ENCODE measurements around the gene HNF4A. TPM values are rescaled to one million over a fixed set of nuclear protein-coding genes. Genes with fewer than 3 reads are reported as not detected.

The HNF4A gene
- total RNA-seq, 2 donors from 2014 or later = 0.78 TPM; not detected in 1

DNA sequence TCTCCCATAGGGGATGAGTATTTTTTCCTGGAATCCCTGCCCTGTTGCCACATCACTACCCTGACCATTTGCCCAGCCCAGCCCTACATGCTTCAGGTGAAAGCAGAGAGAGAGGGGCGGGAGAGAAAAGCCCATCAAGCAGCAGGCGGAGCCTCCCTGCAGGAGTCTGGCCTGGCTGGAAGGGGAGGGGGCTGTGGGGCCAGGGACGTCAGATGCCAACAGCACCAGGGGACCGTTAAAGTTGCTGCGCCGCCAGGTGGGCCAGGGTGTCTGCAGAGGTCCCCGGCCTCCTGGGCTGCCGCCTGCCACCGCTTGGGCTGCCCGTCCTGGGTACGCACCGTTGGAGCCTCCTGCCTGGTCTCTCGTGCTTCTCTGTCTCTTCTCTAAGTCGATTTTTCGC, 19.4 kb upstream of the HNF4A start:
- Histone ChIP-seq H3K27ac (no peak overlapping the region), H3K4me1 (ENCODE audit: control insufficient read depth in 1 of 2, low read depth in 2 of 2) (no peaks in the 10 kb centered on the region), H3K4me3 (no peak overlapping the region), H3K9me3 (no peaks in the 10 kb centered on the region), H3K36me3 (no peaks in the 10 kb centered on the region), H3K27me3 (replicated peaks; ENCODE audit: insufficient read depth) (no peaks in the 10 kb centered on the region)
- TF ChIP-seq, protein P1, sequence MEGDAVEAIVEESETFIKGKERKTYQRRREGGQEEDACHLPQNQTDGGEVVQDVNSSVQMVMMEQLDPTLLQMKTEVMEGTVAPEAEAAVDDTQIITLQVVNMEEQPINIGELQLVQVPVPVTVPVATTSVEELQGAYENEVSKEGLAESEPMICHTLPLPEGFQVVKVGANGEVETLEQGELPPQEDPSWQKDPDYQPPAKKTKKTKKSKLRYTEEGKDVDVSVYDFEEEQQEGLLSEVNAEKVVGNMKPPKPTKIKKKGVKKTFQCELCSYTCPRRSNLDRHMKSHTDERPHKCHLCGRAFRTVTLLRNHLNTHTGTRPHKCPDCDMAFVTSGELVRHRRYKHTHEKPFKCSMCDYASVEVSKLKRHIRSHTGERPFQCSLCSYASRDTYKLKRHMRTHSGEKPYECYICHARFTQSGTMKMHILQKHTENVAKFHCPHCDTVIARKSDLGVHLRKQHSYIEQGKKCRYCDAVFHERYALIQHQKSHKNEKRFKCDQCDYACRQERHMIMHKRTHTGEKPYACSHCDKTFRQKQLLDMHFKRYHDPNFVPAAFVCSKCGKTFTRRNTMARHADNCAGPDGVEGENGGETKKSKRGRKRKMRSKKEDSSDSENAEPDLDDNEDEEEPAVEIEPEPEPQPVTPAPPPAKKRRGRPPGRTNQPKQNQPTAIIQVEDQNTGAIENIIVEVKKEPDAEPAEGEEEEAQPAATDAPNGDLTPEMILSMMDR (IDR thresholded peaks at IDR 0.05) = no peak
- DNase-seq (ENCODE audit: low spot score) = no peak
- no peak for ATAC-seq (ENCODE audit: insufficient number of reproducible peaks, low FRiP score, low read depth)

DNA sequence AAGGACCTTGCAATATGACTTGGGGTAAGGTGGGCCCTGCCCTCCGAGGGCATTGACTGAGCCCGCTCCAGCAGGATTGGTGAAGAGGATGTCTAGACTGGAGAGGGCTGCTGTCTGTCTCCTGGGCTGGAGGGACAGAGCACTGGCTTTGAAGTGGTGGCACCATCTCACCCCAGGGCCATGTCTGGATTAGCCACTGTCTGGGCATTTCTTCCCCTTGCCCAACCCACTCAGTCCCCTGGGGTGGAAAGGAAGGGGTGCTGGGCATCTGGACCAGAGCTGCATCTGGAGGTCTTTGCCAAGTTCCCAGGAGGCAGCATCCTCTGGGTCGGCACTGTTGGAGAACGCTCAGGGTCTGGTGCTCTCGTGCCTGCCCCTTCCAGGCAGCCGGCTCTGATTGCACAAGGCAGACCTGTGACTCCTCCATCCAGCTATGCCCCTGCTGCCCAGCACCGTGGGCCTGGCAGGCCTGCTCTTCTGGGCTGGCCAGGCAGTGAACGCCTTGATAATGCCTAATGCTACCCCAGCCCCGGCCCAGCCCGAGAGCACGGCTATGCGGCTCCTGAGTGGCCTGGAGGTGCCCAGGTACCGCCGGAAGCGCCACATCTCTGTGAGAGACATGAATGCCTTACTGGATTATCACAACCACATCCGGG, 18.6 kb upstream of the HNF4A start, which contains the start of gene R3HDML:
R3HDML (plus strand) TSS at position 319 of the 656 bp plus-strand sequence; CDS start at position 434, 115 bp downstream.
- DNase-seq (ENCODE audit: low spot score) (no peak), ATAC-seq (ENCODE audit: insufficient number of reproducible peaks, low FRiP score, low read depth) (no peak)
- Histone ChIP-seq H3K36me3 (no peaks in the 10 kb centered on the region), H3K4me1 (ENCODE audit: control insufficient read depth in 1 of 2, low read depth in 2 of 2) (no peaks in the 10 kb centered on the region), H3K27ac (no peak within 1 kb of the TSS), H3K4me3 (no peak within 1 kb of the TSS), H3K27me3 (replicated peaks; ENCODE audit: insufficient read depth) (no peaks in the 10 kb centered on the region), H3K9me3 (no peaks in the 10 kb centered on the region)
- TF ChIP-seq, protein P1 (IDR thresholded peaks at IDR 0.05) = no peak

DNA sequence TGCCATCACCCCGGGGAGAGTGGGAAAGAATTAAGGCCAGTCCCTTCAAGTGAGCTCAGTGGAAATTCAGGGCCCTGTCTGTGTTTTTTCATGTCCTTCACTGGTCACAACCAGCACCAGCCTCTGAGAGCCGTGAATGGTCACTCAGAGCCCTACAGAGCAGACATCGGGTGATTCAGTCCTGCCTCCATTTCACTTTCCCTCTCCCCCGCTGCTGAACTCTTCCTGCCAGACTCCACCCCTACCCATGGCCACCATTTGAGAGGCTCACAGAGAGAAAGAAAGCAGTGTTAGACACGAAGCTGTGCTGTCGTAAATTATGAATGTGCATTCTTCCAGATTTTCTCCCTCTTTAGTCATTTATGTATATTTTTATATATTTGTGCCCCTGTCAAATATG, 13.3 kb upstream of the HNF4A start:
- TF ChIP-seq, protein P1 (IDR thresholded peaks at IDR 0.05) = no peak
- no peak overlapping the region for H3K4me3 ChIP-seq
- H3K27ac ChIP-seq = no peak overlapping the region
- DNase-seq (ENCODE audit: low spot score) (no peak), ATAC-seq (ENCODE audit: insufficient number of reproducible peaks, low FRiP score, low read depth) (no peak)
- no peaks in the 10 kb centered on the region for H3K27me3 ChIP-seq (replicated peaks; ENCODE audit: insufficient read depth)
- H3K36me3 ChIP-seq = no peaks in the 10 kb centered on the region
- H3K9me3 ChIP-seq = no peaks in the 10 kb centered on the region
- H3K4me1 ChIP-seq (ENCODE audit: control insufficient read depth in 1 of 2, low read depth in 2 of 2) = no peaks in the 10 kb centered on the region

DNA sequence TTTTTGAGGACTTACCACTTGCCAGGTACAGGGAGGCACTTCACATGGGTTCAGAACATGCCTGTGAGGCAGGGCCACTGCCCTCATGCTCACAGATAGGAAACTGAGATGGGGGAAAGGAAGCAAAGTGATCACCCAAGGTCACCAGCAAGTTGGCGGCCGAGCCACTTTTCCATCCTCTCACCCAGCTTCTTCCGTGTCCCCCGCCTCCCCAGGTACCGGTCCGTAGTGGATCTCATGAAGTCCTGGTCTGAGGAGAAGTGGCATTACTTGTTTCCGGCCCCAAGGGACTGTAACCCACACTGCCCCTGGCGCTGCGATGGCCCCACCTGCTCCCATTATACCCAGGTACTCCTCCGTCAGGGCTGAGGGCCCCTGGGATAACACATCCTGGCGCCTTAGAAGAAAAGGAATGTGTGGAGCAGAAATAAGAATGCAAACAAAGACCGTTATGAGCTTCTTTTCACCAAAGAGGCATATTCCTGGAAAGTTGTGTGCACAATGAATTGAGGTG, 12.3 kb upstream of the HNF4A start:
- TF ChIP-seq, protein P1 (IDR thresholded peaks at IDR 0.05) = no peak
- H3K36me3 ChIP-seq = no peaks in the 10 kb centered on the region
- no peaks in the 10 kb centered on the region for H3K9me3 ChIP-seq
- H3K27ac ChIP-seq = no peak overlapping the region
- H3K4me3 ChIP-seq = no peak overlapping the region
- no peaks in the 10 kb centered on the region for H3K27me3 ChIP-seq (replicated peaks; ENCODE audit: insufficient read depth)
- no peak for ATAC-seq (ENCODE audit: insufficient number of reproducible peaks, low FRiP score, low read depth)
- H3K4me1 ChIP-seq (ENCODE audit: control insufficient read depth in 1 of 2, low read depth in 2 of 2) = no peaks in the 10 kb centered on the region
- DNase-seq (ENCODE audit: low spot score) = no peak

DNA sequence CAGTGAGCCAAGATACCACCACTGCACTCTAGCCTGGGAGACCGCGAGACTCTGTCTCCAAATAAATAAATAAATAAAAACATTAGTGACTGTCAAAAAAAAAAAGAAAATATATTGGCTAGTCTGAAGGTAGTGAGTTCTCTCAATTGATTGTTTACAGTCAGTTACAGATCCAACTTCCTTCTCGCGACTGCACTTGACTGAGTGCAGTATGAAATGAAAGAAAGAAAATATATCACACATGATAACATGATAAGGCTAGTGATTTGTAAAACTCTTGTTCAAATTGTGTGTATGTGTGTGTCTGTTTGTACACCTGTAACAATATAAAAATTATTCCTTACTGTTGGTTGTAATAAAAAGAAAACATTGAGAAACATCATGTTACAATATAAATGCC, 10.8 kb upstream of the HNF4A start:
- Histone ChIP-seq H3K27ac (no peak overlapping the region), H3K4me3 (no peak overlapping the region)
- no peak for ATAC-seq (ENCODE audit: insufficient number of reproducible peaks, low FRiP score, low read depth)

More for the DNA sequence above, 10.8 kb upstream of the HNF4A start:
- Histone ChIP-seq H3K9me3 (no peaks in the 10 kb centered on the region), H3K27me3 (replicated peaks; ENCODE audit: insufficient read depth) (no peaks in the 10 kb centered on the region), H3K36me3 (no peaks in the 10 kb centered on the region), H3K4me1 (ENCODE audit: control insufficient read depth in 1 of 2, low read depth in 2 of 2) (no peaks in the 10 kb centered on the region)
- no peak for DNase-seq (ENCODE audit: low spot score)
- TF ChIP-seq, protein P1 (IDR thresholded peaks at IDR 0.05) = no peak
